Sigmoid colon (tissue), 4 donors: ENCODE measurements around the gene PLEKHM2.

Source experiments
- POLR2A ChIP-seq, 2 donors: fragments of 450-650 bp; IDR thresholded peaks; one replicate each; pipeline ENCODE4 v1.6.1; 2016; ENCODE audit warnings: antibody characterized with exemption in 2 of 2, mild to moderate bottlenecking in 2 of 2, moderate library complexity in 2 of 2
- POLR2AphosphoS5 ChIP-seq, 4 donors: sonication (generic); formaldehyde crosslinking; IDR thresholded peaks; one replicate each; pipeline ENCODE4 v1.6.1; 2017; ENCODE audit warnings: antibody characterized with exemption in 4 of 4
- TF ChIP-seq, protein P1 (sequence below), 4 experiments: fragments of 450-650 bp in 3 of 4; fragments of 200-600 bp in 1 of 4; IDR thresholded peaks; one replicate each; pipeline ENCODE4 v1.5.1; 2016 to 2019; ENCODE audit warnings: antibody characterized with exemption in 4 of 4, mild to moderate bottlenecking in 3 of 4, moderate library complexity in 2 of 4

DNA sequence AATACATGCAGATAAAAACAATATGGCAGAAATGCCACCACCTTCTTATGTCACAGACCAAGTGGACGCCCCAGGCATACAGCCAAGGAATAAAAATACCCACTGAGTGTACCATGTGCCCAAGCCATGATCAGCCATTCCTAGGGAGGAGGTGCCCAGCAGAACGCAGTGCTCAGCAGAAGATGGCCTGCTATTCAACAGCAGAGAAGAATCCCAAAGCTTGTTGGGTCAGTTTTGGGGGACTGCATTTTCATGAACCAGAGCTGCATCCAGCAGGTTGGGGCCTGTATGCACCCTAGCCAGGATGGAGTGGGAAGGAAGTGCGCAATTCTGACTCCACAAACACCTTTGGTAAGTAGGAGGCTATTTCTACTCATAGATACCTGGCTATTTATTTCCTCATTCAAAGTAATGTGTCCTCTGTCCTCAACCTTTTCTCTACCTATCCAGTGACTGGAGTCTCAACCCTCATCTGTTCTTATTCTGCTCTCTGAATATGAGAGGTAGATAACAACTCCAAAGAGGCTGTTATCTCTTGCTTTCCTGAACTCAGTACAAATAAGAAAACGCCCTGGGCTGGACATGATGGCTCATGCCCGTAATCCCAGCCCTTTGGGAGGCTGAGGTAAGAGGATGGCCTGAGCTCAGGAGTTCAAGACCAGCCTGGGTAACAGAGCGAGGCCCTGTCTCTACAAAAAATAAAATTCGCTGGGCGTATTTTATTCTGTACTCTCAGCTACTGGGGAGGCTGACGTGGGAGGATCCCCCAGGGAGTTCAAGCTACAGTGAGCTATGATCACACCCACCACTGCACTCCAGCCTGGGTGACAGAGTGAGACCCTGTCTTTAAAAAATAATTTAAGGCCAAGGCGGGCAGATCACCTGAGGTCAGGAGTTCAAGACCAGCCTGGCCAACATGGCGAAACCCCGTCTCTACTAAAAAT, 2.5 kb upstream of the PLEKHM2 start:
- TF ChIP-seq, protein P1, sequence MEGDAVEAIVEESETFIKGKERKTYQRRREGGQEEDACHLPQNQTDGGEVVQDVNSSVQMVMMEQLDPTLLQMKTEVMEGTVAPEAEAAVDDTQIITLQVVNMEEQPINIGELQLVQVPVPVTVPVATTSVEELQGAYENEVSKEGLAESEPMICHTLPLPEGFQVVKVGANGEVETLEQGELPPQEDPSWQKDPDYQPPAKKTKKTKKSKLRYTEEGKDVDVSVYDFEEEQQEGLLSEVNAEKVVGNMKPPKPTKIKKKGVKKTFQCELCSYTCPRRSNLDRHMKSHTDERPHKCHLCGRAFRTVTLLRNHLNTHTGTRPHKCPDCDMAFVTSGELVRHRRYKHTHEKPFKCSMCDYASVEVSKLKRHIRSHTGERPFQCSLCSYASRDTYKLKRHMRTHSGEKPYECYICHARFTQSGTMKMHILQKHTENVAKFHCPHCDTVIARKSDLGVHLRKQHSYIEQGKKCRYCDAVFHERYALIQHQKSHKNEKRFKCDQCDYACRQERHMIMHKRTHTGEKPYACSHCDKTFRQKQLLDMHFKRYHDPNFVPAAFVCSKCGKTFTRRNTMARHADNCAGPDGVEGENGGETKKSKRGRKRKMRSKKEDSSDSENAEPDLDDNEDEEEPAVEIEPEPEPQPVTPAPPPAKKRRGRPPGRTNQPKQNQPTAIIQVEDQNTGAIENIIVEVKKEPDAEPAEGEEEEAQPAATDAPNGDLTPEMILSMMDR (IDR thresholded peaks at IDR 0.05), result no peak
- TF ChIP-seq POLR2A (IDR thresholded peaks at IDR 0.05) (no peak), POLR2AphosphoS5 (IDR thresholded peaks at IDR 0.05) (no peak)
